ENCODE results near the gene PREB.
"Not testable (repeated sequence)": the region's sequence is repeated elsewhere in the genome, so short reads cannot be mapped to it uniquely, and the experiment has no call there.

Gene PREB, protein sequence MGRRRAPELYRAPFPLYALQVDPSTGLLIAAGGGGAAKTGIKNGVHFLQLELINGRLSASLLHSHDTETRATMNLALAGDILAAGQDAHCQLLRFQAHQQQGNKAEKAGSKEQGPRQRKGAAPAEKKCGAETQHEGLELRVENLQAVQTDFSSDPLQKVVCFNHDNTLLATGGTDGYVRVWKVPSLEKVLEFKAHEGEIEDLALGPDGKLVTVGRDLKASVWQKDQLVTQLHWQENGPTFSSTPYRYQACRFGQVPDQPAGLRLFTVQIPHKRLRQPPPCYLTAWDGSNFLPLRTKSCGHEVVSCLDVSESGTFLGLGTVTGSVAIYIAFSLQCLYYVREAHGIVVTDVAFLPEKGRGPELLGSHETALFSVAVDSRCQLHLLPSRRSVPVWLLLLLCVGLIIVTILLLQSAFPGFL

GRCh38 chr2:27133905-27134780, at the start of gene PREB:
TSS of gene PREB (minus strand) at chr2:27134636. CDS start at chr2:27134421, 215 bp downstream.
- peak; percentile 97 for DNase-seq

GRCh38 chr2:27184115-27184514, 49.7 kb upstream of the PREB start:
- DNase-seq, result no peak

DNA sequence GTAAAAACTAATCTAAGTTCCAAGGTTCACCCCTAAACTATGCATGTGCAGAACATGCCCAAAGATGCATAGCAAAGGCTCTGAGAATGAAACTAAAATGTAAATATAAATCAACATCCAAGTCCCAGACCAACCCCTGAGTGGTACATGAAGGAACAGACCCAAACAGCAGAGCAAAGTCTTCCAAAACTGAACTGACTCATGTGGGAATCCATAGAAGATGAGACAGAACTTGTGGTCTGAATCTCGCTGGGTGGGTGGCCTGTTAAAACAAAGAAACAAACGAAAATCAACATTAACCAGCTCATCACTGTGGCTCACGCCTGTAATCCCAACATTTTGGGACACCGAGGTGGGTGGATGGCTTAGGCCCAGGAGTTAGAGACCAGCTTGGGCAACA, 47.9 kb upstream of the PREB start:
- no peak for DNase-seq

GRCh38 chr2:27179344-27180000, 45.0 kb upstream of the PREB start:
- no peak for DNase-seq

DNA sequence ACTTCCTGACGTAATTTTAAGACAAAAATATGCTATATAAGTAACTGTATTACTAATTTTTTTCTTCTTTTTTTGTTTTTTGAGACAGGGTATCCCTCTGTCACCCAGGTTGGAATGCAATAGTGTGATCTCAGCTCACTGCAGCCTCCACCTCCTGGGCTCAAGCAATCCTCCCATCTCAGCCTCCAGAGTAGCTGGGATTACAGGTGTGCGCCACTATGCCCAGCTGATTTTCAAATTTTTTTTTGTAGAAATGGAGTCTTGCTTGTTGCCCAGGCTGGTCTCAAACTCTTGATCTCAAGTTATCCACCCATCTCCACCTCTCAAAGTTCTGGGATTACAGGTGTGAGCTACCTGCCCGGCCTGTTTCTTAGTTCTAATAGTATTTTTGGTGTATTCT, 44.0 kb upstream of the PREB start:
- no peak for DNase-seq

- DNase-seq, result no peak
Measured at GRCh38 chr2:27177441-27178351, 43.3 kb upstream of the PREB start.

DNA sequence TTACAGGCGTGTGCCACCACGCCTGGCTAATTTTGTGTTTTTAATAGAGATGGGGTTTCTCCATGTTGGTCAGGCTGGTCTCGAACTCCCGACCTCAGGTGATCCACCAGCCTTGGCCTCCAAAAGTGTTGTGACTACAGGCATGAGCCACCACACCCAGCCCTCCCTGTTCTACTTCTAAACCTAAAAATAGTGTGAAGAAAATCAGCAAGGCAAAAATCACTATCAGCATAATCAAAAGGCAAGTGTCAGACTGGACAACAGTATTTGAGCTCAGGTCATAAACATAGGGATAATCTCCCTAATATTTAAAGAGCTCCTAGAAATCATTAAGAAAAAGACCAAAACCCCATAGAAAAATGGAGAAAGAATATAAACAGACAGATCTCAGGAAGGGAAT, 41.3 kb upstream of the PREB start:
- DNase-seq, result not testable (repeated sequence)

GRCh38 chr2:27175330-27175729, 40.9 kb upstream of the PREB start:
- no peak for DNase-seq

- DNase-seq, result no peak
Measured at GRCh38 chr2:27174638-27175037, 40.2 kb upstream of the PREB start.

DNA sequence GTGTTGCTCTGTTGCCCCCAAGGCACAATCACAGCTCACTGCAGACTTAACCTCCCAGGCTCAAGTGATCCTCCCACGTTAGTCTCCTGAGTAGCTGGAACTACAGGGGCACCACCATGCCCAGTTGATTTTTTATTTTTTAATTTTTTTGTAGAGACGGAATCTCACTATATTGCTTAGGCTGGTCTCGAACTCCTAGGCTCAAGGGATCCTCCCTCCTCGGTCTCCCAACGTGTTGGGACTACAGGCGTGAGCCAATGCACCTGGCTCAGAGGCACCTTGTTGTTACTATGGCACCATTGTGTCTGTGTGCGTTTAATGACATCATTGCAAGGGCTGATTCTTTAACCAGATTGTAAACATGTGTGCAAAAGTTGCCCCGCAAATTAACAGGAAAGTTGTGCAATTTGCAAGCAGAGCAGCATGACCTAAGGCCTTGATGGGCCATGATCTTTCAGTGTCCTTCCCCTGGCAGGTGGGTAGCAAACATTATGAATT, 37.0 kb upstream of the PREB start:
- DNase-seq, result no peak

DNA sequence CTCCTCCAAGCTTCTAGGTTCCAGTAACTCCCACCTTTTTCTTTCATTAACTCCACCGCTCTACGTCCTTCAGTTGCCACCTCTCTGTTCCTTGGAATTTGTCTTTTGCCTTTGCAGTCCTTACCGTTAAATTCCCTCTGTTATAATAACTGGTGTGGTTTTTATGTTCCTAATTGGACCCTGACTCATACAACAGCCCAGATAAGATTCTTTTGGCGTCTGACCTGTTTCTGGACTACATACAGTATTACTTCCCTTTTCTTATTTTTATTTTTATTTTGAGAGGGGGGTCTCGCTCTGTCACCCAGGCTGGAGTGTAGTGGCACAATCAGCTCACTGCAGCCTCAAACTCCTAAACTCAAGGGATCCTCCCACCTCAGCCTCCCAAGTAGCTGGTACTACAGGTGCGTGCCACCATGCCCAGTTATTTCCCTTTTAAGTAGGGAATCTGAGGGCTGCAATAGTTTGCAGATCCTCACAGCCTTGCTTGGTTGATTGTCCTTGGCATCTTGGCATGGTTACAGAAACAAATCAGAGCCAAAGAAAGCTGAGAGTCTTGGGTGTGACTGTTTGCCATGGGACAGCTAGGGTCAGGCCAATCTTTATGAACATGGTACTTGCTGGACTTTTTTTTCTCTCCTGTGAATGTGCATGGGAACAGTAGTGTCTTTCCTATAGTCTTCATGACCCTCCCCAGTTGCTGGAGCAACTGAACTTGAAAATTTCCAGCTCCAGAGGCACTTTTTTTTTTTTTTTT, 36.3 kb upstream of the PREB start:
- no peak for DNase-seq

- no peak for DNase-seq
Measured at GRCh38 chr2:27164960-27165763, 30.7 kb upstream of the PREB start.

DNA sequence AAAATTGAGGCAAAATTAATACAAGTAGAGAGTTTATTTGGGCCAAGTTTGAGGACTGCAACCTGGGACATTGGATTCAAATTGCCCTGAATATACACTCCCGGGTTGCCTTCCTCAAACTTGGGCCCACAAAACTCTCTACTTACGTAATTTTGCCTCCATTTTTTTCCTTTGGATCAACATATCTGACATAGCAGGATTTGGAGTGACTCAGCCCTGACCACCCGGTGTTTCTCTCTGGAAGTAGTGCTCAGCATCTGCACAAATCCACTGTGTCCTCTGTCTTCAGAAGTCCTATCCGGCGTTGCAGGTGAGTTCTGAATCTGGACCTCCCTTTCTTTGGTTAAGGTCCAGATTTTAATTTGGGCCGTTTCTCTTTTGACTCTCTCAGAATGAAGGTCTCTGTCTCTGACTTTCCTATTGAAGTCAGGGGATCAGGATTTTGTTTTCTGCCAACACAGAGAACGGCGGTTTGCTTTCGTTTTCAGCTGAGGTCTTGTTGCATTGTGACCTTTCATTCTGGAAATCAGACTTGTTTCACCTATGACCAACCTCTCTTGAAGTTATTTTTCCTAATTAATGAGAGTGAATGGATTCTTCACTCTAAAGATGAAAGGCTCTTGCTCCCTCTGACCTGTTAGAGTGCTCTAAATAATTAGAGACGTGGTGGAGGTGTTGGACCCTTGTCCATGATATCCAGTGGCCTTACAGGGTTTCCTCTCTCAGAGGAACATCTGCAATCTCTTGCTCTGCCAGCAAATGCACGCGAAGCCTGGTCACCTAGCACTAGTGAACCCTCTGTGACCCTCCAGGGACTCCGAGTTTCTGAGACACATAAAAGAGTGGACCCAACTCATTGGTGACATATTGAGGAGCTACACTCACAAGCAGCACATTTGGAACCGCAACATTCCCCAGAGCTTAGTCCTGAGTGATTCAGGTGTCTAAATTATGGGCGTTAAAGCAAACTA, 28.0 kb upstream of the PREB start:
- DNase-seq, result no peak

DNA sequence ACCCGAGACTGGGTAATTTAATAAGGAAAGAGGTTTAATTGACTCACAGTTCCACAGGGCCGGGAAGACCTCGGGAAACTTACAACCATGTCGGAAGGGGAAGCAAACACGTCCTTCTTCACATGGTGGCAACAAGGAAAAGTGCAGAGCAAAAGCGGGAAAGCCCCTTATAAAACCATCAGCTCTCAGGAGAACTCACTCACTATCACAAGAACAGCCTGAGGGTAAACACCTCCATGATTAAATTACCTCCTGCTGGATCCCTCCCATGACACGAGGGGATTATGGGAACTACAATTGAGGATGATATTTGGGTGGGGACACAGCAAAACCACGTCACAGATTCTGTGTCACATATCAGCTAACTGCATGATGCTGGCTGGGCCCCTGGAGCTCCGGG, 25.8 kb upstream of the PREB start:
- DNase-seq, result no peak

- DNase-seq, result no peak
Measured at GRCh38 chr2:27159271-27159670, 24.8 kb upstream of the PREB start.

GRCh38 chr2:27158468-27158867, 24.0 kb upstream of the PREB start:
- no peak for DNase-seq

DNA sequence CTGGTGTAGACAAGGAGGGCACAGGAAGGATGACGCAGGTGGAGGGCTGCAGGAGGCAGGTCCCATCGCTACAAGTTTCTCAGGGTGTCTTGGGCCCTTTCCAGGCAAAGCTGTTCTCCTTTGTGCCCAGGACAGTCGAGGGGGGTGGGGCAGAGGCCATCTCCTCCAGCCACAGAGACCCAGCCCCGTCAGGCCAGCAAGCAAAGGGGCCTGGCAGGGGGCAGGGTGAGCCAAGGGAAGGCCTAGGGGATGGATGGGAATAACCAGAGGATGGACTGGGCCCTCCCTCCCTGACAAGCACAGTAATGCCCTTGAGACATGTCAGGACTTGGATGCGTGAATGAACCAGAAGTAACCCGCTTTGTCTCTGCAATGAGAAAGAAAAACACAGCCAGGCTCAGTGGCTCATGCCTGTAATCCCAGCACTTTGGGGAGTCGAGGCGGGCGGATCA, 20.7 kb upstream of the PREB start:
- DNase-seq, result peak; percentile 44

DNA sequence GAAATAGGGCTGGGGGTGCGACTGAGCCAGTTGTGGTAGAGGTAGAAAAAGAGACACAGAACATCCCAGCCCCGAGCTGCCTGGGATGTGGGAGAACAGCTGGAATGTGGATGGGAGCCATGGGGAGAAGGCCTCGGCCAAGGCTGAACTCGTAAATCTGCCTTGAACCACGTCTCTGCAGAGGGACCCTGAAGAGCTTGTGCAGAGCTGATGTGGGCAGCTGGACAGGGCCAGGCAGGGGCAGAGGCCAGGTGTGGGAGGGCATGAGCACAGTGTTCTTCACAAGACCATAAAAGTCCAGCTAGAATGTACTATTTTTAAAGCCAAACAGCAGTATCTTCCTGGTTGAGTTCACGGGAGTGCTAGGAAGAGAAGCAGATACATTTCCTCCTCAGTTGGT, 20.1 kb upstream of the PREB start:
- no peak for DNase-seq

DNA sequence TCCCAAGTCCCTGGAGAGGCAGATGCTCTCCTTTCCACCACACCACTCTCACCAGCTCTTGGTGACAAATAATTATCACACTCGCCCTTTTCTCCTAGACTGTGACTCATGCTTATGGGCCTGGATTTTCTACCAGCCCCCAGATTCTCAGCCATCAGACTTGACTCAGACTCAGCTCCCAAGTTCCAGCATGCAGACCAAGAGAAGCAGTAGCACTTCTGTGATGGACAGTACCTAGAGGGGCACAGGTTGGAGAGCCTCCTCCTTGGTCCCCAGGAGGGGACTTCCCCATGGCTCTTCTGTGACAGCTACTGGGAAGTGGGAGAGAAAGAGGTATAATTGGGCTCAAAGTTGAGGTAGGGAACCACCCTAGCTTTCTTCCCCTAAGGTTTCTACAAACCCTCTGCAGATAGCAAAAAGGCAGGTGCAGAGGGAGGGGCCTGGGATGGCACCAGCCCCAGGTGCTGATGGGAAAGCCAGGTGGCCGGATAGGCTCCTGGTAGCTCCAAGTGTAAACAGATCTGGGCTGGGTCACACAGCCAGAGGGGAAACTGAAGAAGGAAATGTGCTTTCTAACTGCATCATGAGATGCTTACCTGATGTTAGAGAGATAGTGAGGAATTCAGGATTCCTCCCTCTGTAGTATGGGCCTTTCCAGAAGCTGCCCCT, 18.5 kb upstream of the PREB start:
- DNase-seq, result peak; percentile 89

All from NCI-H2171 treated with DMSO at 0.1 percent for 48 hours (cell line).